ENCODE results near the gene RNF223.
"Not testable (repeated sequence)": the region's sequence is repeated elsewhere in the genome, so short reads cannot be mapped to it uniquely, and the experiment has no call there.

Gene RNF223

DNA sequence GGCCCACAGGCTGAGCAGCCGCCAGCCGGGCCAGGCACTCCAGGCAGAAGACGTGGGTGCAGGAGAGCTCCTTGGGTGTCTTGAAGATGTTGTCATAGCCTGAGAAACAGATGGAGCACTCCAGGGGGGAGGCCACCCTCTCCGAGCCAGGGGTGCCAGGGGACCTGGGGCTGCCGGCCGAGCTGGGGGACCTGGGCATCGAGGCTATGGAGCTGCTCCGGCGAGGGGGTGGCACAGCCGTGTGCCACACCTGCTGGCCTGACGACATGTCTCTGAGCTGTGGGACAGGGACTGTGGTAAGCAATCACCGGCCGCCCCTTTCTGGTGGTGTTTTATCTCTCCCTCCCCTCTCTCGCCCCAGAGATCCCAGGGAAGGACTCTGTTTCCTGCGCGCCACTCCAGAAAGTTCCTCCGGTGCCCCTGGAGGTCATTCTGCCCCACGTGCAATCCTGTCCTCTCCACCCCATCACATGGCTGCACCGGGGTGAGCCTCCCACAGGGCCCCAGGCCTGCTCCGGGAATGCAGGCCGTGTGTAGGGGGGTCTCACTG, 1.7 kb downstream of the RNF223 start:
- no peak for DNase-seq (ENCODE audit: low spot score)

GRCh38 chr1:1071486-1072298, 2.4 kb downstream of the RNF223 start:
- no peak for DNase-seq (ENCODE audit: low spot score)

- DNase-seq (ENCODE audit: low spot score) = peak; percentile 59
Observed at GRCh38 chr1:1069711-1070676, 4.1 kb downstream of the RNF223 start.

- peak; percentile 90 for DNase-seq (ENCODE audit: low spot score)
Observed at GRCh38 chr1:1069056-1069710, 4.9 kb downstream of the RNF223 start.

DNA sequence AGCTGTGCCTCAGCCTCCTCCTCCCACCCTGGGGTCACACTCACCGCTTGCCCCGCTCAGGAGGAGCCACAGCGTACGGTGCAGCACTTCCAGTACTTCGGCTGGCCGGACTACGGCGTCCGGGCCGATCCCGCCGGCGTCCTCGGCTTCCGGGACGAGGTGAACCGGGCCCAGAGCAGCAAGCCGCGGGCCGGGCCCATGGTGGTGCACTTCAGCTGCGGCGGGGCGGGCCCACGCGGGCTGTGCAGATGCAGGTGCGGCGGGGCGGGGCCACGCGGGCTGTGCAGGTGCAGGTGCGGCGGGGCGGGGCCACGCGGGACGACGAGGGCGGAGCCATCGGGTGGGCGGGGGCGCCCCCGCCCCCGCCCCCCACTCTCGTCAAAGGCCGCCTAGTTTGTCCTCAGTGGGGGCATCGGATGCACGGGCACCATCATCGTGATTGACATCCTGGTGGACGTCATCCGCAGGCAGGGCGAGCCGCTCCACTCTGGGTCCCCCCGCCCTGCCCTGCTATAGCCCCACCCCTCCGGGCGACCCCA, 5.5 kb downstream of the RNF223 start:
- DNase-seq (ENCODE audit: low spot score) = no peak

DNA sequence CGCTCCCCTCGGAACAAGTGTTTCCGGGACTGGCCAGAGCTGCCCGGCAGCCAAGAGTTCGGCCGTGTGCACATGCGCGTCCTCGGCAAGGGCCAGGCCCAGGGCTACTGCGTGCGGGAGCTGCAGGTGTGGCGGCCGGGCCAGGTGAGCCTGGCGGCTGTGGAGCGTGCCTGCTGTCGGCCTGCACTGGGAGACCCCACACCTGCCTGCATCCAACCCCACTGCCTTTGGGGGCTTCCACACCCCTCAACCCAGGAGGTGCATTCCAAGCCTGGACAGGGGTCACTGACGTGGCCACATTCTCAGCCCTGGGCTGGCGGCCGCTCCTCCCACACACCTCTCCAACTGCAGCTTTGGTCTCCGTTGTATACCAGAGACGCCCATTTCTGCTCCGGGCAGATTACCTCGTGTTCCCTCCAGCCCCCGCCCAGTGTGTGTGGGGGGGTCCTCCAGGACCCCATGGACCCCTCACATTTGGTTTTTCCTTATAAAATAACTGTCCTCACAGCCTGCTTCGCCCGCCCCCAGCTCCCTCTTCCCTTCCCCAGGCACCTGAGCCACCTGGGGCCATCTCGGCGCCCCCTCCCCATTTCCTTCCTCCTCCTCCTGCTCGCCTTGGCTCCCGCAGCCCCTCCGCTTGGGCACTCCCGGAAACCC, 6.1 kb downstream of the RNF223 start:
- no peak for DNase-seq (ENCODE audit: low spot score)

DNA sequence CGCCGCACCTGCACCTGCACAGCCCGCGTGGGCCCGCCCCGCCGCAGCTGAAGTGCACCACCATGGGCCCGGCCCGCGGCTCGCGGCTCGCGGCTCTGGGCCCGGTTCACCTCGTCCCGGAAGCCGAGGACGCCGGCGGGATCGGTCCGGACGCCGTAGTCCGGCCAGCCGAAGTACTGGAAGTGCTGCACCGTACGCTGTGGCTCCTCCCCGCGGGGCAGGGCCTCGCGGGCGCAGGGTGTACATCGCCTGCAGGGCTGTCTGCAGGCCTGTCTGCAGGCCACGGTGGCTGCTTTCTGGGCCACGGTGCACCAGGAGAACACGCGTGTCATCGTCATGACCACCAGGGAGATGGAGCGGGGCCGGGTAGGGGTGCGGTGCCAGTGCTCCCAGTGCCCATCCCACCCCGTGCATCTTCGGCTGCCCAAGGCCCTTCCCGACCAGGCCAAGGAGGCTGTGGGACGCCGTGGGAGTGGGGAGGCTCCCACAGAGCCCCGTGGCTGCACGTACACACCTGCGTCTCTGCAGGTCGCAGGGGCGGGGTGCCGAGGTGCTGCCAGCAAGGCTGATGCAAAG, 6.7 kb downstream of the RNF223 start:
- no peak for DNase-seq (ENCODE audit: low spot score)

DNA sequence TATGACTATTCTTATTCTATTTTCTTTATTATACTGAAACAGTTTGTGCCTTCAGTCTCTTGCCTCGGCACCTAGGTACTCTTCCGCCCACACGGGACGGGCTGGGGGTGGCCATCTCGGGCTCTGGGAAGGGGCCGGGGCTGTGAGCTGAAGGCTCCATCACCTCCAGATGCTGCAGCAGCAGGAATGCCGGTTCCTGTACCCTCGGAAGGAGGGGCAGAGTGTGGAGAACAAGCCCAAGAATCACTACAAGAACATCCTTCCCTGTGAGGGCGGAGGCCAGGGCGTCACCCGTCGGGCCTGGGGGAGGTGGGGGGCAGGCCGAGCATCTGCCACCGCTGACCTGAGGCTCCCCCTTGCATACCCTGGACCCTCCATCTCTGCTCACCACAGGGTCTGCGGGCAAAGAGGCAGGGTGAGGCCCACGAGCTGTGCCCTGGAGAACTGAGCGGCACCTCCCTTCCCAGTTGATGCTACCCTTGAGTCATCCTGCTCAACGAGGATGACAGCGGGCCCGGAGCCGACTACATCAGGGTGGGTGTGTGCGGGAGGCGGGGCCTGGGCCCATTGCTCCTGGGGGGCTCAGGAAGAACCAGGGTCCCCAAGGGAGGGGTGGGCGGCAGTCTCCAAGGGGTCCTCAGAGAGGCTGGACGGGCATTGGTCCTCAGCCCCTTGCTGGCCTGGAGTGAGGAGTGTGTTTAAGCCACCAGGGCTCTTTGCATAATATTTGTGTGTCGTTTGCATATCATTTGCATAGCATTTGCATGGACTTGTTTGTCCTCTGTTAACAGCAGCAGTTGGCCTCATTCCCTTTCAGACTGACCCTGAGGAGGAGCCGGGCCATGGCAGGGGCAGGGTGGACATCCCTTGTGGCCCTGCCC, 7.5 kb downstream of the RNF223 start:
- DNase-seq (ENCODE audit: low spot score) = no peak

GRCh38 chr1:1065940-1066304, 8.2 kb downstream of the RNF223 start:
- DNase-seq (ENCODE audit: low spot score) = not testable (repeated sequence)

- no peak for DNase-seq (ENCODE audit: low spot score)
Observed at GRCh38 chr1:1065265-1065939, 8.7 kb downstream of the RNF223 start.

DNA sequence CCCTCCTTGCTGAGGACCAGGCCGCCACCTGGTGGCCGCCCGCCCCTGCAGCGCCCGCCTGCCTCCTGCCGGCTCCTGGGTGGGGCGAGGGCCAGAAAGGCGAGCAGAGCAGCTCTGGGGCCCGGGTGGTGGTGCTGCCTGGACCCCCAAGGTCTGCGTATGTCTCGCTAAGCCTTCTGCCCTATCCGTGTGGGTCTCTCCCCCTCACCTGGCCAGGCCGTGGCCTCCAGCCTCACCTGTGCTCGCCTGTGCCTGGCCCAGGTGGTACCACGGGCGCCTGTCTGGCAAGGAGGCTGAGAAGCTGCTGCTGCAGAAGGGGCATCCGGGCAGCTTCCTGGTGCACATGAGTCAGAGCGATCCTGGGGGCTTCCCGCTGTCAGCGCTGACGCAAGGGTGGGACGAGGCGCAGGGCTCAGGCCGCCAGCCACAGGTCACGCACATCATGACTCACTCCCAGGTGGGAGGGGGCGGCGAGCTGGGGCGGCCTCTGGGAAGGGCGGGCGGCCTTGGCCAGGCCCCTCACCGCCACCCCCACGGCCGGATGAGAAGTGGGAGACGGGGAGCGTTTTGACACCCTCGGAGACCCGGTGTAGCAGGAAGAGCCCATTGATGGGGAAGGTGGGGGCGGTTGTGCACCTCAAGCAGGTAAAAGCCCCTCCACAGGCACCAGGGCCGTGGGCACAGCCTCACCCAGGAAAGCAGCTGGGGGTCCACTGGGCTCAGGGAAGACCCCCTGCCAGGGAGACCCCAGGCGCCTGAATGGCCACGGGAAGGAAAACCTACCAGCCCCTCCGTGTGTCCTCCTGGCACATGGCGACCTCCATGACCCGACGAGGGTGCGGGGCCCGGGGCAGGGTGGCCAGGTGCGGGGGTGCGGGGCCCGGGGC, 9.9 kb downstream of the RNF223 start:
- peak; percentile 81 for DNase-seq (ENCODE audit: low spot score)

- DNase-seq (ENCODE audit: low spot score) = no peak
Observed at GRCh38 chr1:1063261-1063944, 10.7 kb downstream of the RNF223 start.

DNA sequence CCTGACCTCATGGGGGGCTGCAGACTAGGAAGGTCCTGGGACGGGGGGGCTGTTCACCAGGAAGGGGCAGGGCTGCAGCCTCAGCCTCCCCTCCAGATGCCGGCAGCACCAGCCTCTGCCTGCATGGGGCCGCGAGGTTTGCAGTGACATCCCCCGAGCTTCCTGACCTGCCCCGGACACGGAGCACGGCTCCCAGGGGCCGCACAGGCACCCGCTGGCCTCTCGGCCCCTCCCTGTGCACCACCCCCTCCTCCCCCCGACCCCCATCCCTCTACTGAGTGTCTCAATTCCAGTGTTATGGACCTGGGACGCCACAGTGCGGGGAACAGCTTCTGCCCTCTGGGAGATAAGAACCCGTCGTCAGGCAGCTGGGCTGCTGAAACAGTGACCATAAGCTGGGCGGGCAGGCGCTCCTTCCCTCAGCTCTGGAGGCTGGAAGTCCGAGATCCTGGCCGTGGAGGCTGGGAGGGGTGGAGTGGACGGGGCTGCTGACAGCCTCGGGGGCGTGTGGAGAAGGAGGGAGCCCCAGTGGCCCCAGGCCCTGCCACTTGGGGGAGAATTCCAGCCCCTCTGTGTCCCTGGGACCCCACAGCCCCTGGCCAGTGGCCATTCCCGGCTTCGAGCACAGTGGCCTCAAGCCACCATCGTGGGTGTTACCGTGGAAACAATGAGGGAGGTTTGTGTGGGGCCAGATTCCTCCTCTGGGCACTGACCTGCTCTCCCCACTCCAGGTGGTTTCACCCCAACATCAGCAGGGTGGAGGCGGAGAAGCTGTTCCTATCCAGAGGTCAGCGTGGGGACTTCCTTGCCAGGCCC, 11.6 kb downstream of the RNF223 start:
- peak; percentile 34 for DNase-seq (ENCODE audit: low spot score)

- peak; percentile 39 for DNase-seq (ENCODE audit: low spot score)
Observed at GRCh38 chr1:1061682-1062345, 12.3 kb downstream of the RNF223 start.

DNA sequence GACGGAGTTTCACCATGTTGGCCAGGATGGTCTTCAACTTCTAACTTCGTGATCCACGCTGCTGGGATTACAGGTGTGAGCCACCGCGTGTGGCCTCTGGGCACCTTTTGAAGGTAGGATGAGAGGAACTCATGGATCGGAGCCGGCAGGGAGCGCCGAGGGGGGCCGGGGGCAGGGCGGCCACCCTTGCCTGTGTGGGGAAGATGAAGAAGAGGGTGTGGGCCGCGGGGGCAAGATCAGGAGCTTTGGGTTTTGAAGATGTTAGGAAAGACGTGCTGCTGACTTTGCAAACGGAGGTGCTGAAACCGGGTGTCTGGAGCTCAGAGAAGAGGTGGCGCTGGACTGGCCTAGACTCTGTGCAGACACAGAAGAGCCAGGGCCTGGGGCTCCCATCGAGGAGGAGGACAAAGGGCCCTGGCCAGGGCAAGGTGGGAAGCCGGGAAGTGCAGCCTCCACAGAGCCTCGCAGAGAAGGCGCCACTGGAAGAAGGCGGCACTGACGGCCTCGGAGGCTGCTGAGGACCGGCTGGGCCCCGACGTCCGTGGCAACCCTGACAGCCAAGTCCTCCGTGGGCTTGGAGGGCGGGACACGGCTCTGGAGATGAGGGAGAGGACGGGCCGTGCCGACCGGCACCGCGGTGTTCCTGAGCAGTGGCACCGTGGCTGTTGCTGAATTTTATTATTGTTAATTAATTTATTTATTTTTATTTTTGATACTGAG, 13.7 kb downstream of the RNF223 start:
- DNase-seq (ENCODE audit: low spot score) = no peak

All from AG20443 (cell line).